ENCODE measurements around the gene OTUD6A.

The OTUD6A gene

DNA sequence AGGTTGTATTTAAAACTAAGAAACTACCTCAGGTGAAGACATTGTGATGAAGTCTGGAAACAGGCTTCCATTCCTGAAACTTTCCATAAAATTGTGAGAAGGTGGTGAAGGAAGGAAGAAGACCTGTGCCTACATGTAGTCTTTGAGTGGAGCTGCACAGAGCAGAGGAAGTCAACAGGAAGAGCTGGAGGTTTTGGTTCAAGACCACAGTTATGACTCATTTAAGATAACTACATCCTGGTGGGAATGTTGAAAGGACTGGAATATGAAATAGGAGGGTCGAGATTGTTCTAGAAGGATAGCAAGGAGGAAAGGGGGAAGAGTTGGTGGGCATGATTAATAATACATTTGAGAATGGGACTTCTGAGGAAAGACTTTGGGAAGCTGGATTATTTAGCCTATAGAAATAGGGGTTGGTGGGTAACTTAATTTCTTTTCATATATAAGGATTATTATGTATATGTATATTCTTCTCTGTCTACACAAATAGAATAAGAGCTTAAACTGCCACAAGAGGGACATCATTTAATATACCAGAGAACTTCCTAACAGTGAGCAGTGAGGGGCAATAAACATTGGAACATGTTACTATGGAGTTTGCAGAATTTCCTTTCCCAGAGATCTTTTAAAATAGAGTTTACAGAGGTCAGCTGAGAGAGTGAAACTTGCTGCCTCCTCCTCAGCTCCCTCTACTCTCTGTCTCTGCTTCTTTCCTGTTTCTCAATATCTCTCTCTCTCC lies 36.0 kb upstream of the OTUD6A start:
- CTCF ChIA-PET, result no interaction called here
- Histone ChIP-seq H3K4me1 (ENCODE audit: control extremely low read depth in 1 of 4, control insufficient read depth in 4 of 4, insufficient read depth in 4 of 4, low read length in 3 of 4) (peaks cover 0 to 12% (median 3%) of the 10 kb centered on the region in 4 experiments), H3K27me3 (replicated peaks in 2 of 5; ENCODE audit: control insufficient read depth in 4 of 5, insufficient read depth in 5 of 5, low read length in 4 of 5) (peaks cover 0 to 7% (median 0%) of the 10 kb centered on the region in 5 experiments), H3K36me3 (ENCODE audit: control insufficient read depth in 4 of 4, insufficient read depth in 4 of 4, low read length in 3 of 4) (no peaks in the 10 kb centered on the region), H3K4me3 (ENCODE audit: control insufficient read depth in 1 of 7, extremely low read depth in 1 of 7, insufficient read depth in 4 of 7, low read depth in 2 of 7, low read length in 6 of 7) (no peak overlapping the region), H3K9me3 (ENCODE audit: control extremely low read depth in 1 of 5, control insufficient read depth in 4 of 5, insufficient read depth in 2 of 5, low read depth in 1 of 5, low read length in 4 of 5) (no peaks in the 10 kb centered on the region), H3K27ac (ENCODE audit: insufficient read depth in 1 of 2, low read depth in 1 of 2, low read length in 2 of 2, poor library complexity in 1 of 2, severe bottlenecking in 2 of 2) (no peak overlapping the region)
- peak in 2 of 3 donors; percentile 4 for DNase-seq
- WGBS (ENCODE audit: insufficient coverage), result 0% methylated on average over 1 of the region's 1 CpG
- POLR2A ChIA-PET, result no interaction called here

GRCh38 chrX:70026851-70027200 lies 35.4 kb upstream of the OTUD6A start:
- POLR2A ChIA-PET, result no interaction called here

GRCh38 chrX:70029863-70030262 lies 32.4 kb upstream of the OTUD6A start:
- peaks cover 0 to 12% (median 3%) of the 10 kb centered on the region in 4 experiments for H3K4me1 ChIP-seq (ENCODE audit: control extremely low read depth in 1 of 4, control insufficient read depth in 4 of 4, insufficient read depth in 4 of 4, low read length in 3 of 4)
- no peaks in the 10 kb centered on the region for H3K36me3 ChIP-seq (ENCODE audit: control insufficient read depth in 4 of 4, insufficient read depth in 4 of 4, low read length in 3 of 4)
- peaks cover 0 to 7% (median 0%) of the 10 kb centered on the region in 5 experiments for H3K27me3 ChIP-seq (replicated peaks in 2 of 5; ENCODE audit: control insufficient read depth in 4 of 5, insufficient read depth in 5 of 5, low read length in 4 of 5)
- H3K9me3 ChIP-seq (ENCODE audit: control extremely low read depth in 1 of 5, control insufficient read depth in 4 of 5, insufficient read depth in 2 of 5, low read depth in 1 of 5, low read length in 4 of 5), result no peaks in the 10 kb centered on the region
- WGBS (ENCODE audit: insufficient coverage), result 74% methylated on average over 4 of the region's 4 CpGs
- ChIA-PET CTCF (interaction anchor here (1.2 to 2.2 kb wide), 3 partner anchors 42 to 103 kb away, joined by 3 to 6 read pairs (median 5); partner anchors contain the start of gene IGBP1), POLR2A (no interaction called here)
- H3K4me3 ChIP-seq (ENCODE audit: control insufficient read depth in 1 of 7, extremely low read depth in 1 of 7, insufficient read depth in 4 of 7, low read depth in 2 of 7, low read length in 6 of 7), result no peak overlapping the region
- no peak for DNase-seq
- H3K27ac ChIP-seq (ENCODE audit: insufficient read depth in 1 of 2, low read depth in 1 of 2, low read length in 2 of 2, poor library complexity in 1 of 2, severe bottlenecking in 2 of 2), result no peak overlapping the region

More at GRCh38 chrX:70026851-70027200, 35.4 kb upstream of the OTUD6A start:
- no peak overlapping the region for H3K27ac ChIP-seq (ENCODE audit: insufficient read depth in 1 of 2, low read depth in 1 of 2, low read length in 2 of 2, poor library complexity in 1 of 2, severe bottlenecking in 2 of 2)
- peaks cover 0 to 7% (median 0%) of the 10 kb centered on the region in 5 experiments for H3K27me3 ChIP-seq (replicated peaks in 2 of 5; ENCODE audit: control insufficient read depth in 4 of 5, insufficient read depth in 5 of 5, low read length in 4 of 5)
- 69% methylated on average over 4 of the region's 4 CpGs for WGBS (ENCODE audit: insufficient coverage)
- DNase-seq, result no peak
- H3K9me3 ChIP-seq (ENCODE audit: control extremely low read depth in 1 of 5, control insufficient read depth in 4 of 5, insufficient read depth in 2 of 5, low read depth in 1 of 5, low read length in 4 of 5), result no peaks in the 10 kb centered on the region
- H3K4me1 ChIP-seq (ENCODE audit: control extremely low read depth in 1 of 4, control insufficient read depth in 4 of 4, insufficient read depth in 4 of 4, low read length in 3 of 4), result peaks cover 0 to 12% (median 3%) of the 10 kb centered on the region in 4 experiments
- CTCF ChIA-PET, result no interaction called here
- no peak overlapping the region for H3K4me3 ChIP-seq (ENCODE audit: control insufficient read depth in 1 of 7, extremely low read depth in 1 of 7, insufficient read depth in 4 of 7, low read depth in 2 of 7, low read length in 6 of 7)
- no peaks in the 10 kb centered on the region for H3K36me3 ChIP-seq (ENCODE audit: control insufficient read depth in 4 of 4, insufficient read depth in 4 of 4, low read length in 3 of 4)

DNA sequence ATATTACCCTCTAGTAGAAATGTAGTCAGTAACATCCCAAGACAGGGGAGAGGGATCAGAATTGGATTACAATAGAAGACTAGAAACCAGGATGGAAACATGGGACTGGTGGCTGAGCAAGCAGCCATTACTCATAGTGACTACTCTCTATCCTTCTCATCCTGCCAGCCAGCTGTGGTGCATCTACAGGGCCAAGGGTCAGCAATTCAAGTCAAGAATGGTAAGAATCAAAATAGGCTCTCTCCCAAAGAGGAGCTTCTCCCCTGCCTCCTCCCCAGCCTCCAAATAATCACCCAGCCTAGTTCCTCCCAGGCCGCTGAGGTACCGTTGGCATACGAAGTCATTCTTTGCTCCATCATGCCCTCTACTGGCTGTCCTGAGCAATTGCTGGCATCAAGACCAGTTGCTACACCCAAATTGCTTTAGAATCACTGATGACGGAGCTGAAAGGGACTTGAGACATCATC lies 31.9 kb upstream of the OTUD6A start:
- Histone ChIP-seq H3K36me3 (ENCODE audit: control insufficient read depth in 4 of 4, insufficient read depth in 4 of 4, low read length in 3 of 4) (no peaks in the 10 kb centered on the region), H3K4me1 (ENCODE audit: control extremely low read depth in 1 of 4, control insufficient read depth in 4 of 4, insufficient read depth in 4 of 4, low read length in 3 of 4) (peaks cover 0 to 10% (median 3%) of the 10 kb centered on the region in 4 experiments), H3K4me3 (ENCODE audit: control insufficient read depth in 1 of 7, extremely low read depth in 1 of 7, insufficient read depth in 4 of 7, low read depth in 2 of 7, low read length in 6 of 7) (no peak overlapping the region), H3K27me3 (replicated peaks in 2 of 5; ENCODE audit: control insufficient read depth in 4 of 5, insufficient read depth in 5 of 5, low read length in 4 of 5) (peaks cover 0 to 7% (median 0%) of the 10 kb centered on the region in 5 experiments), H3K9me3 (ENCODE audit: control extremely low read depth in 1 of 5, control insufficient read depth in 4 of 5, insufficient read depth in 2 of 5, low read depth in 1 of 5, low read length in 4 of 5) (no peaks in the 10 kb centered on the region), H3K27ac (ENCODE audit: insufficient read depth in 1 of 2, low read depth in 1 of 2, low read length in 2 of 2, poor library complexity in 1 of 2, severe bottlenecking in 2 of 2) (no peak overlapping the region)
- WGBS (ENCODE audit: insufficient coverage), result 0% methylated on average over 3 of the region's 4 CpGs
- ChIA-PET CTCF (interaction anchor here (1.2 to 2.2 kb wide), 3 partner anchors 42 to 102 kb away, joined by 3 to 6 read pairs (median 5); partner anchors contain the start of gene IGBP1), POLR2A (no interaction called here)
- DNase-seq, result peak; percentile 36 to 74 (median 65)

DNA sequence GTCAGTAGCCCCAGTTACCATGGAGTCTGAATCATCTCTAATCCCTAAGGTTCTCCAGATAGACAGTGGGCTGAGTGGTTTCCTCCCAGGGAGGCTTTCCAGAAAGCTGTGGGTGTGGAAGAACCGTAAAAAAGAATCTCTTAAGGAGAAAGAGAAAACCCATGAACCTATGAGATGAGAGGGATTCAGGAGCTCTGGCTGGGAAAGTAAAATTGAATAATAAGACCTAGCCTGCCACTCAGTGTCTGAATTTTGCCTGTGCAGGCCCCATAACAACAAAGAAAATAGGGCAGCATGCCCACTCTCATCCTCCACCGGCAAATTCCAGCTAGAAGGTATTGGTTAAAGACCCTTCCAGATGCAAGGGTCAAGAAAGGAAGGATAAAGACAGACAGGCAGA lies 29.5 kb upstream of the OTUD6A start:
- POLR2A ChIA-PET, result no interaction called here
- Histone ChIP-seq H3K27me3 (replicated peaks in 2 of 5; ENCODE audit: control insufficient read depth in 4 of 5, insufficient read depth in 5 of 5, low read length in 4 of 5) (peaks cover 0 to 10% (median 0%) of the 10 kb centered on the region in 5 experiments), H3K36me3 (ENCODE audit: control insufficient read depth in 4 of 4, insufficient read depth in 4 of 4, low read length in 3 of 4) (no peaks in the 10 kb centered on the region), H3K9me3 (ENCODE audit: control extremely low read depth in 1 of 5, control insufficient read depth in 4 of 5, insufficient read depth in 2 of 5, low read depth in 1 of 5, low read length in 4 of 5) (no peaks in the 10 kb centered on the region), H3K4me3 (ENCODE audit: control insufficient read depth in 1 of 7, extremely low read depth in 1 of 7, insufficient read depth in 4 of 7, low read depth in 2 of 7, low read length in 6 of 7) (no peak overlapping the region), H3K4me1 (ENCODE audit: control extremely low read depth in 1 of 4, control insufficient read depth in 4 of 4, insufficient read depth in 4 of 4, low read length in 3 of 4) (no peaks in the 10 kb centered on the region), H3K27ac (ENCODE audit: insufficient read depth in 1 of 2, low read depth in 1 of 2, low read length in 2 of 2, poor library complexity in 1 of 2, severe bottlenecking in 2 of 2) (no peak overlapping the region)
- no peak for DNase-seq
- CTCF ChIA-PET, result interaction anchor here (1.3 to 1.6 kb wide), 2 partner anchors 15 to 65 kb away, joined by 3 to 4 read pairs; no protein-coding TSS in a partner anchor
- WGBS (ENCODE audit: insufficient coverage), result 100% methylated on average over 1 of the region's 2 CpGs

DNA sequence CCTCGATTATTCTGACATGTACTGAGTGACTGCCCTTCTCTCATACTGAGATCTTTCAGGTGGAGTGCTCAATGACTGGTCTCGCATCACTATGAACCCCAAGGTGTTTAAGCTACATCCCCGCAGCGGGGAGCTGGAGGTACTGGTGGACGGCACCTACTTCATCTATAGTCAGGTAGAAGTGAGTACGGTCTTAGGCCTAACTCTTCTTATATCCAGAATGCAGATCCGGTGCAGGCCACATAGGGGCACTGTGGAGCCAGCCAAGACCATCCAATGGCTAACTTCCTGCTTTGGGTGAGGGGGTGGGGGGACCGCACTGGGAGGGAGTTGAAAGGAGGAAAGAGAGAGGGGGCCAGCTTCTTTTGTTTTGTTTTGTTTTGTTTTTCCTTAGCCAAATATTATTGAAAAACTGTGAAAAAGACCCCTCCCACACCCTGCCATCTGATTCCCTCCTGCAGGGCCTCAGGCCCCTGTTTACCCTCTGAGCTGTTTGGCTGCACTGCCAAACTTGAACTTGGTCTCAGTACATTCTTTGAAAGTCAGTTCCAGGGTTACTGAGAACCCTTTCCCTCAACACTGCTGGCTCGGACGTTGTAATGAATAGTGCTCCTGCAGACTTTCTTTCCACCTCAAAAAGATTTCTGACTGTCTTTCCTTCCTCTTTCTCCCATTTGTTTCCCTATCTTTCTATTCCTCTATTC lies 28.8 kb upstream of the OTUD6A start:
- H3K27ac ChIP-seq (ENCODE audit: insufficient read depth in 1 of 2, low read depth in 1 of 2, low read length in 2 of 2, poor library complexity in 1 of 2, severe bottlenecking in 2 of 2), result no peak overlapping the region
- peak; percentile 31 to 61 (median 58) for DNase-seq
- no peak overlapping the region for H3K4me3 ChIP-seq (ENCODE audit: control insufficient read depth in 1 of 7, extremely low read depth in 1 of 7, insufficient read depth in 4 of 7, low read depth in 2 of 7, low read length in 6 of 7)
- peaks cover 0 to 7% (median 0%) of the 10 kb centered on the region in 5 experiments for H3K27me3 ChIP-seq (replicated peaks in 2 of 5; ENCODE audit: control insufficient read depth in 4 of 5, insufficient read depth in 5 of 5, low read length in 4 of 5)
- H3K4me1 ChIP-seq (ENCODE audit: control extremely low read depth in 1 of 4, control insufficient read depth in 4 of 4, insufficient read depth in 4 of 4, low read length in 3 of 4), result no peaks in the 10 kb centered on the region
- no peaks in the 10 kb centered on the region for H3K9me3 ChIP-seq (ENCODE audit: control extremely low read depth in 1 of 5, control insufficient read depth in 4 of 5, insufficient read depth in 2 of 5, low read depth in 1 of 5, low read length in 4 of 5)
- WGBS (ENCODE audit: insufficient coverage), result 65% methylated on average over 7 of the region's 10 CpGs
- H3K36me3 ChIP-seq (ENCODE audit: control insufficient read depth in 4 of 4, insufficient read depth in 4 of 4, low read length in 3 of 4), result no peaks in the 10 kb centered on the region
- ChIA-PET POLR2A (no interaction called here), CTCF (interaction anchor here (1.1 to 1.6 kb wide), 3 partner anchors 16 to 541 kb away, joined by 3 to 4 read pairs (median 3); no protein-coding TSS in a partner anchor)

DNA sequence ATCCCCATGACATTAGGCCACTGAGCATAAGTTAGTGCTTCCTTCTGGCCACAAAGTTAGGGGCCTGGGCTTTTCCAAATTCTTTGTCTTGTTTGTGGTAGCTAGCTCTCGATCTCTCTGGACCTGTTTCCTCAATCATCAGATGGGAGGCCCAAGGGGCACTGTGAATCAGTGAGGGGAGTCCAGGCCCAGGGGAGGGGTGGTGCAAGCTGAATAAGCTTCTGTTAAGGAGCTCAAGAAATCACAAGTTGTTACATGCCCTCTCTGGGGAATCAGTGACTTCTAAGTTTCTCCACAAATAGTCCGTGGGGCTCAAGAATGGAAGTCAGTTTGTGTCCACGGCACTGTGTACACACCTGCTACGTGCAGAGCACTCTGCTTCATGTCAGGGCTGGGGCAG lies 27.6 kb upstream of the OTUD6A start:
- H3K27ac ChIP-seq (ENCODE audit: insufficient read depth in 1 of 2, low read depth in 1 of 2, low read length in 2 of 2, poor library complexity in 1 of 2, severe bottlenecking in 2 of 2), result no peak overlapping the region
- 56% methylated on average over 4 of the region's 4 CpGs for WGBS (ENCODE audit: insufficient coverage)
- ChIA-PET POLR2A (no interaction called here), CTCF (interaction anchor here (1.0 to 1.1 kb wide), 2 partner anchors 49 to 542 kb away, joined by 3 read pairs; no protein-coding TSS in a partner anchor)
- peaks cover 0 to 7% (median 0%) of the 10 kb centered on the region in 5 experiments for H3K27me3 ChIP-seq (replicated peaks in 2 of 5; ENCODE audit: control insufficient read depth in 4 of 5, insufficient read depth in 5 of 5, low read length in 4 of 5)
- H3K36me3 ChIP-seq (ENCODE audit: control insufficient read depth in 4 of 4, insufficient read depth in 4 of 4, low read length in 3 of 4), result no peaks in the 10 kb centered on the region
- no peak overlapping the region for H3K4me3 ChIP-seq (ENCODE audit: control insufficient read depth in 1 of 7, extremely low read depth in 1 of 7, insufficient read depth in 4 of 7, low read depth in 2 of 7, low read length in 6 of 7)
- H3K4me1 ChIP-seq (ENCODE audit: control extremely low read depth in 1 of 4, control insufficient read depth in 4 of 4, insufficient read depth in 4 of 4, low read length in 3 of 4), result no peaks in the 10 kb centered on the region
- no peaks in the 10 kb centered on the region for H3K9me3 ChIP-seq (ENCODE audit: control extremely low read depth in 1 of 5, control insufficient read depth in 4 of 5, insufficient read depth in 2 of 5, low read depth in 1 of 5, low read length in 4 of 5)
- DNase-seq, result no peak
